Mammary epithelial cell (primary cell): ENCODE results near the gene PTX4.

Source experiments
- EZH2 ChIP-seq: IDR thresholded peaks from 2 replicates; pipeline ENCODE4 v1.6.1; 2012; ENCODE audit warnings: low read length, inconsistent platforms, borderline replicate concordance
- TF ChIP-seq, protein P1 (sequence below), 2 donors: IDR thresholded peaks in 1 of 2; conservative IDR thresholded peaks in 1 of 2; 2 replicates each; pipeline ENCODE4 v1.5.1; 2011 to 2012; ENCODE audit warnings: inconsistent platforms in 2 of 2, low read length in 2 of 2, mild to moderate bottlenecking in 2 of 2, control low read depth in 1 of 2, low read depth in 1 of 2; ENCODE audit not compliant: insufficient read depth in 1 of 2; ENCODE audit errors: extremely low read depth in 1 of 2

DNA sequence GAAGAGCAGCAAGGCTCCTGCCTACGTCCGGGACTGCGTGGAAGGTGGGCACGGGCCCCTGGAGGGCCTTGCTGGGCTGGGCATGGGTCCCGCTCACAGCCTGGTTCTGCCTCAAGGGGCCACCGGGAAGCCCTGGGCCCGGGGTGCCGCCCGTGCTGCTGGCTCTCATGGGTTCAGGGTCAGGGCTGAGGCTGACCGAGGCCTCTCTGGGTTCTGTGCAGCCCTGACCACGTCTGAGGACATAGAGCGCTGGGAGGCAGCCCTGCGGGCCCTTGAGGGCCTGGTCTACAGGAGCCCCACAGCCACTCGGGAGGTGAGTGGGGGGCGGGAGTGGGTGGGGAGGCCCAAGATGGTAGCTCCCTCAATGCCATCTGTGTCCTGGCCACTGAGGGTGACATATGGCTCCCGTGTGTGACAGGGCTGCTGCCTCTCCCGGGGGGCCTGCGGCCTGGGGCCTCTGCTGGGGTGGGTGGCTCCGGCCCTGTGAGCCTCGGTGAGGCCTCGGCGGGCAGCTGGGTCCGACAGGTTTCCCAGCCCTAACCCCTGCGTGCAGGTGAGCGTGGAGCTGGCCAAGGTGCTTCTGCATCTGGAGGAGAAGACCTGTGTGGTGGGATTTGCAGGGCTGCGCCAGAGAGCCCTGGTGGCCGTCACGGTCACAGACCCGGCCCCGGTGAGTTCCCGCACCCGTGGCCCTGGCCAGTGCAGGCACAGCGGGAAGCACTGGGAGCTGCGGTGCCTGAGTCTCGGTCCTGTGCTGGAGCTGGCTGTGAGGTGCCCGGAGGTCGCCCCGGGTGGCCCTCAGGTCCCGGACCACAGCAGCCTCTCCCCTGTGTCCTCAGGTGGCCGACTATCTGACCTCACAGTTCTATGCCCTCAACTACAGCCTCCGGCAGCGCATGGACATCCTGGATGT lies 13.6 kb upstream of the PTX4 start:
- TF ChIP-seq, protein P1, sequence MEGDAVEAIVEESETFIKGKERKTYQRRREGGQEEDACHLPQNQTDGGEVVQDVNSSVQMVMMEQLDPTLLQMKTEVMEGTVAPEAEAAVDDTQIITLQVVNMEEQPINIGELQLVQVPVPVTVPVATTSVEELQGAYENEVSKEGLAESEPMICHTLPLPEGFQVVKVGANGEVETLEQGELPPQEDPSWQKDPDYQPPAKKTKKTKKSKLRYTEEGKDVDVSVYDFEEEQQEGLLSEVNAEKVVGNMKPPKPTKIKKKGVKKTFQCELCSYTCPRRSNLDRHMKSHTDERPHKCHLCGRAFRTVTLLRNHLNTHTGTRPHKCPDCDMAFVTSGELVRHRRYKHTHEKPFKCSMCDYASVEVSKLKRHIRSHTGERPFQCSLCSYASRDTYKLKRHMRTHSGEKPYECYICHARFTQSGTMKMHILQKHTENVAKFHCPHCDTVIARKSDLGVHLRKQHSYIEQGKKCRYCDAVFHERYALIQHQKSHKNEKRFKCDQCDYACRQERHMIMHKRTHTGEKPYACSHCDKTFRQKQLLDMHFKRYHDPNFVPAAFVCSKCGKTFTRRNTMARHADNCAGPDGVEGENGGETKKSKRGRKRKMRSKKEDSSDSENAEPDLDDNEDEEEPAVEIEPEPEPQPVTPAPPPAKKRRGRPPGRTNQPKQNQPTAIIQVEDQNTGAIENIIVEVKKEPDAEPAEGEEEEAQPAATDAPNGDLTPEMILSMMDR (conservative IDR thresholded peaks at IDR 0.05 in 1 of 2, IDR thresholded peaks at IDR 0.05 in 1 of 2; ENCODE audit: extremely low read depth in 1 of 2, insufficient read depth in 1 of 2, low read depth in 1 of 2, low read length in 2 of 2), result no peak
- no peak for TF ChIP-seq EZH2
